ENCODE measurements around the gene MGRN1. TPM values are rescaled to one million over a fixed set of nuclear protein-coding genes. Genes with fewer than 3 reads are reported as not detected.

Gene MGRN1
- total RNA-seq, 1 experiment from 2014 or later = 72.3 TPM

GRCh38 chr16:4588961-4589360 is 35.7 kb upstream of the MGRN1 start:
- BruUV-seq (replicated peaks) = no TSS peak
- Mint-ChIP-seq H3K9me3 (ENCODE audit: unreplicated experiment) (no peaks in the 10 kb centered on the region), H3K27me3 (ENCODE audit: insufficient read depth, unreplicated experiment) (peaks cover 4% of the 10 kb centered on the region), H3K27ac (ENCODE audit: unreplicated experiment) (no peak overlapping the region), H3K4me3 (ENCODE audit: unreplicated experiment) (no peak overlapping the region), H3K36me3 (ENCODE audit: insufficient read depth, unreplicated experiment) (no peaks in the 10 kb centered on the region), H3K4me1 (ENCODE audit: low read depth, unreplicated experiment) (peaks cover 6% of the 10 kb centered on the region)
- no peak for DNase-seq
- no peak for TF ChIP-seq CTCF (IDR thresholded peaks at IDR 0.05; ENCODE audit: insufficient read depth in 1 of 2, low read depth in 1 of 2, low read length in 1 of 2, severe bottlenecking in 1 of 2, unreplicated experiment in 1 of 2)
- intact Hi-C loops (cut with micrococcal nuclease; ENCODE audit: unreplicated experiment) = no loop called here
- Histone ChIP-seq H3K4me1 (no peaks in the 10 kb centered on the region), H3K4me3 (ENCODE audit: low read depth, low read length) (no peak overlapping the region), H3K27me3 (replicated peaks; ENCODE audit: control insufficient read depth, insufficient read depth, low read length) (no peaks in the 10 kb centered on the region), H3K36me3 (ENCODE audit: control insufficient read depth, insufficient read depth, low read length) (no peaks in the 10 kb centered on the region), H3K9me3 (no peaks in the 10 kb centered on the region)
- CTCF ChIA-PET = interaction anchor here (0.7 kb wide), 1 partner anchor 14 kb away, joined by 6 read pairs; no protein-coding TSS in a partner anchor
- POLR2A ChIA-PET = no interaction called here

DNA sequence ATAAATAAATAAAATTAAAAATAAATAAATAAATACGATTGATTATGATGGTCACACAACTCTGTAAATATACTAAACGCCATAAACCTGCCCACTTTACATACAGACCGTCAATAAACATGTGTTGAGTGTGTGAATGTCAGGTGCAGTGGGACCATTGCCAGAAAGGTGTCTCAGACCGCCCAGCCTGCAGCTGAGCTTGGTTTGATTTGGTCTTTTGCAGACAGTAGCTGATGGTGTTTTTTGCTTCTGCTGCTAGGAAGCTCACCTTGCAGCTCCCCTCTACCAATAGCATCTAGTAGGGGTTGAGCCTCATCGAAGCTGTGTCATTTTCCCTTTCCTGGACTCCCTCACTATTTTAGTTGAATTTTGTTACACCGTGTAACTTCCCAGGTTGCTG is 33.4 kb upstream of the MGRN1 start:
- no peaks in the 10 kb centered on the region for H3K4me1 ChIP-seq
- ChIA-PET POLR2A (interaction anchor here (0.6 kb wide), 1 partner anchor 535 kb away, joined by 3 read pairs; no protein-coding TSS in a partner anchor), CTCF (interaction anchor here (0.7 kb wide), 1 partner anchor 33 kb away, joined by 4 read pairs; the partner anchor contains the start of gene MGRN1)
- intact Hi-C loops (cut with micrococcal nuclease; ENCODE audit: unreplicated experiment) = no loop called here
- Mint-ChIP-seq H3K4me3 (ENCODE audit: unreplicated experiment) (no peak overlapping the region), H3K9me3 (ENCODE audit: unreplicated experiment) (no peaks in the 10 kb centered on the region), H3K27me3 (ENCODE audit: insufficient read depth, unreplicated experiment) (no peaks in the 10 kb centered on the region), H3K4me1 (ENCODE audit: low read depth, unreplicated experiment) (no peaks in the 10 kb centered on the region), H3K36me3 (ENCODE audit: insufficient read depth, unreplicated experiment) (peaks cover 5% of the 10 kb centered on the region), H3K27ac (ENCODE audit: unreplicated experiment) (no peak overlapping the region)
- no TSS peak for BruUV-seq (replicated peaks)
- H3K4me3 ChIP-seq (ENCODE audit: low read depth, low read length) = no peak overlapping the region
- no peak for TF ChIP-seq CTCF (IDR thresholded peaks at IDR 0.05; ENCODE audit: insufficient read depth in 1 of 2, low read depth in 1 of 2, low read length in 1 of 2, severe bottlenecking in 1 of 2, unreplicated experiment in 1 of 2)
- no peaks in the 10 kb centered on the region for H3K36me3 ChIP-seq (ENCODE audit: control insufficient read depth, insufficient read depth, low read length)
- no peaks in the 10 kb centered on the region for H3K27me3 ChIP-seq (replicated peaks; ENCODE audit: control insufficient read depth, insufficient read depth, low read length)
- H3K9me3 ChIP-seq = no peaks in the 10 kb centered on the region
- no peak for DNase-seq

DNA sequence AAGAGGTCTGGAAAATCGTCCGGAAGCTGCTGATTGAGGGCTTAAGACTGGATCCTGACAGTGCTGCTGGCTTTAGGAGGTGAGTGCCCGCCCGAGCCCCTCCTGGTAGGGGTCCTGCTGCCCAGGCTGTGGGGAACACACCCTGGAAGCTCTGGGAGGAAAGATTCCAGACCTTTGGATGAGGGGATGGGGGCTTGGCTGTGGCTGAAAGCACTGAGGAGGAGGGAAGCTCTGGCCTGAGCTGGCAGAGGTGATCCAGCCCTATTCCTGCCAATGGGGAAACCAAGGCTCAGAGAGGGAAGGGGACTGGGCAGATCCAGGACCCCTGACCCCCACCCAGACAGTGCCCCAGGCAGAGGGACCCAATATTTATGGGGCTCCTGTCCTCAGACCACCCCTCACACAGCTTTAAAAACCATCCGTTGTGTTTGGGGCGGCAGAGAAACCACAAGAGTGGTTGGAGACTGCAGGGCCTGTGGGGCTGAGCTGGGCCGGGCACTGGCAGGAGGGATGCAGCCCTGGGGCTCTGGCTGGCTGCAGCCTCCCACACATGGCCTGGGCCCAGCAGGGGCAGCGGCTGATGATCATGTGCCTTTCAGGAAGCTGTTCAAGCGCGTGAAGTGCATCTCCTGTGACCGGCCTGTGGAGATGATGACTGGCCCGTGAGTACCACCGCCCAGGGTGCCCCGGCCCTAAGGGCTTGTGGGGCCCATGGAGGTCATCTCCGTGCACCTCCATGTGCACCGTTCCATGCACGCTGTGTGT is 32.7 kb upstream of the MGRN1 start:
- no peaks in the 10 kb centered on the region for H3K9me3 Mint-ChIP-seq (ENCODE audit: unreplicated experiment)
- H3K4me3 Mint-ChIP-seq (ENCODE audit: unreplicated experiment) = no peak overlapping the region
- H3K36me3 ChIP-seq (ENCODE audit: control insufficient read depth, insufficient read depth, low read length) = no peaks in the 10 kb centered on the region
- no peaks in the 10 kb centered on the region for H3K9me3 ChIP-seq
- CTCF ChIA-PET = no interaction called here
- intact Hi-C loops (cut with micrococcal nuclease; ENCODE audit: unreplicated experiment) = no loop called here
- H3K36me3 Mint-ChIP-seq (ENCODE audit: insufficient read depth, unreplicated experiment) = peaks cover 5% of the 10 kb centered on the region
- H3K27ac Mint-ChIP-seq (ENCODE audit: unreplicated experiment) = no peak overlapping the region
- H3K4me1 Mint-ChIP-seq (ENCODE audit: low read depth, unreplicated experiment) = no peaks in the 10 kb centered on the region
- no peaks in the 10 kb centered on the region for H3K27me3 ChIP-seq (replicated peaks; ENCODE audit: control insufficient read depth, insufficient read depth, low read length)
- no TSS peak for BruUV-seq (replicated peaks)
- no peak overlapping the region for H3K4me3 ChIP-seq (ENCODE audit: low read depth, low read length)
- TF ChIP-seq CTCF (IDR thresholded peaks at IDR 0.05; ENCODE audit: insufficient read depth in 1 of 2, low read depth in 1 of 2, low read length in 1 of 2, severe bottlenecking in 1 of 2, unreplicated experiment in 1 of 2) = no peak
- POLR2A ChIA-PET = no interaction called here
- no peaks in the 10 kb centered on the region for H3K27me3 Mint-ChIP-seq (ENCODE audit: insufficient read depth, unreplicated experiment)
- no peaks in the 10 kb centered on the region for H3K4me1 ChIP-seq
- no peak for DNase-seq
